HG03103 (cell line): ENCODE measurements around the gene RBP2.
"Not testable (repeated sequence)": the region's sequence is repeated elsewhere in the genome, so short reads cannot be mapped to it uniquely, and the experiment has no call there.

Experiments
- ATAC-seq: cut with Tn5 transposase; IDR thresholded peaks from one replicate; pipeline ENCODE4 v1.9.1; 2021; ENCODE audit warnings: low read depth; ENCODE audit not compliant: unreplicated experiment

The RBP2 gene

DNA sequence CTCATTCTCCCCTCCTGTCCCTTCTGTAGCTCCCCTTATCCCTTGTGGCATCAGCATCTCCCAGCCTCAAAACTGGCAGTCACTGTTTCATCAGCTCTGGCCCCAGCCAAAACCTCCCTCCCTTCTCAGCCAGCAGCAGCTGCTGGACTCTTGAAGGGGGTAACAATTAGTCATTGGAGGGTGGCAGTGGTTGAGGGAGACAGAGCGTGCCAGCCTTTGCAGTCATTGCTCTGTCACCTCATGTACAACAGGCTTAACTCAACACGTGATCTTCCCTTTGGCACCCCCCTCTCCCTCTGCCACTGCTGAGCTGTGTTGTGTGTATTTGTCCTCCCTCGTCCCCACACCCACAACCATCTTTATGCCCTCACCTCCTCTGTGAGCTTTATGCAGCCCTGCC, 28.2 kb downstream of the RBP2 start:
- no peak for ATAC-seq

DNA sequence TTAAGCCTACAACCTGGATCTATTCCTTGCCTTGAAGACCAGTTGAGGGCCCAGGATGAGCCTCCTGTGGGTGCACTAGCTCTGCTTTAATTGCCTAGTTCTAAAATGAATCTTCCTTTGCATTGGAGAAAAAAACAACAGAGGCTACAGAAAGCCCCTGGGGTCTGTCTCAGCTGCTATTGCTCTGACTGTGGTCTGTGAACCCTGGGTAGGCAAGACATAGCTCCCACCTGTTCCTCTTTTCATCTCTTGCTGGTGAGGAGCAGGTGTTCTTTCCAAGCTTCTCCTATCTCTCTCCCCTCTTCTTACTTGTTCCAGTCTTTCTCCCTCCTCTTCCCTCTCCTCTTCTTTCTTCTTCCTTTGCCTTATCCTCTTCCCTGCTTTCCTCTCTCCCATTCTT, 28.8 kb downstream of the RBP2 start:
- ATAC-seq, result no peak

- no peak for ATAC-seq
Observed at GRCh38 chr3:139444446-139444845, 31.9 kb downstream of the RBP2 start.

GRCh38 chr3:139443186-139443585, 33.1 kb downstream of the RBP2 start:
- ATAC-seq, result no peak

GRCh38 chr3:139441656-139442055, 34.7 kb downstream of the RBP2 start:
- ATAC-seq, result no peak

GRCh38 chr3:139440639-139441556, 35.4 kb downstream of the RBP2 start:
- ATAC-seq, result no peak

DNA sequence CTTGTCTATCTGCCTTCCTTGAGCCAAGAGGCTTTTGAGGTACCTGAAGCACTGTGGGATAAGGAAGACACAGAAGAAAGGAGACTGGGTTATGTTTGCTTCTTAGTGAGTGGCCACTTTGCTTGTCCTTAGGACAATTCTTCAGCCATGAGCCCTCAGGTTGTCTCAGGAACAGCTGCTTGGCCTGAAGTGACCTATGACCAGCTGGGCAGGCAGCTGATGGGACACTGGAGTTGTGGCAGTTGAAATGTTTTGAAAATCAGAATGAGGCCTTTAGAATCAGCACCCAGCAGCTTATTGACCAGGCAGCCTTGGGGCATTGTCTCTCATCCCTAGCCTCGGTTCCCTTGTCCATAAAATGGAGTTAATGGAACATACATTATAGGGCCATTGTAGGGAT, 37.0 kb downstream of the RBP2 start:
- ATAC-seq, result no peak

DNA sequence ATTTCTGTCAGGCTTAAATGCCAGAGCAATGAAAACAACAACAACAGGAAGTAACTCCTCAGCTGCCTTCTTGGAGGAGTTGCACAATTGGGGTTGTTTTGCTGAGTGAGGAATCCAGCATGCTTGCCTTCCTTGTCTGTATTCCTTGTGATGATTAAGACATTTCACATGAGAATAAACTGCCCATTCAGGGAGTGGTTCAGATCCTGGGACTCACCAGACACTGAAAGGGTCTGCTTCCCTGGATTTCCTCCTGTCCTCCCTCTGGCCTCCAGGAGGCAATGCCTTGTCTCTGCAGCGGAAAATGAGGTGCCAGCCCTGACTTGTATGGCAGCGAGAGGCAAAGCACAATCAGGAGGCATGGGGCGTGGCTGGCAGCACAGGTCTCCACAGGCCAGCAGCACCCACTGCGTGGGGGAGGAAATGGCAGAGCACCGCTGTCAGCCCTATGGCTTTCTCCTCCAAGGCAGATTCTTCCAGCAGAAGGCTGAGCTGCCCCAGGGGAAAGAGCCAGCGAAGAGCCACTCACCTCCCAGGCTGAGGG, 41.5 kb downstream of the RBP2 start:
- no peak for ATAC-seq

DNA sequence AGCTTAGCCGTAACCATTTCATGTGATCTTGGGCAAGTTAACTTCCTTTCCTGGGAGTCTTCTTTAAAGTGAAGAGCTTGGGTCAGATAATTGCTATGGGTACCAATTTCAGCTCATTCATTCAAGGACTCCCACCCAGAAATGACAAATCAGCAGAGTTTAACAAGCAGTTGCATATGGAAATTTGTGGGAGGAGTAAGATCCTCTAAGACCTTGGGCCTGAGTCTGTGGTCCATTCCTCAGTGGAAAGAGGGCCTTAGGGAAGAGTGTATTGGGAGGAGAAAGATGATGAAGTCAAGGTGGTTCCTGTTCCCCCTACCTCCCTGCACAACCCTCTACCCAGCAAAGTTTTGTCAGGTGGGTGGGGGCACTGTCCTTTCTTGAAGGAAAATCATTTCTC, 42.1 kb downstream of the RBP2 start:
- ATAC-seq, result no peak

- ATAC-seq, result no peak
Observed at GRCh38 chr3:139433089-139433488, 43.2 kb downstream of the RBP2 start.

GRCh38 chr3:139430493-139430892, 45.8 kb downstream of the RBP2 start:
- ATAC-seq, result no peak

- peak; percentile 88 for ATAC-seq
Observed at GRCh38 chr3:139427283-139428060, 48.8 kb downstream of the RBP2 start.

GRCh38 chr3:139425745-139426400, 50.4 kb downstream of the RBP2 start:
- no peak for ATAC-seq

DNA sequence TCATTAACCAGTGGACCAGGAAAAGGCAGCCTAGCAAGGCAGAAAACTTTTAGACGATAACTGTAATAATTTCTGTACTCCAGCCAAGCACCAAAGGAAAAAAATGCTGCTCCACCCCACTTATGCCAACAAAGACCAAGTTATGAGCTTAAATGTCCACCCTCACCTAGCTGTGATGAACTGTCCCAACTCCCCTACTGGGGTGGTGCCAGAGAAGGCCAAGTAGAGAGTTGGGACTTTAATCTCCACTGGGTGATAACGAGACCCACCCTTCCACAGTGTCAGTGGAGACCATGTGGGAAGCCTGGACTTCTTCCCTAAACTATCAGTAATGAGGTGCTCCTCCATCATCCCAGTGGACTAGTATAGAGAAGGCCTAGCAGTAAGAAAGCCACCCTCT, 53.1 kb downstream of the RBP2 start:
- no peak for ATAC-seq

DNA sequence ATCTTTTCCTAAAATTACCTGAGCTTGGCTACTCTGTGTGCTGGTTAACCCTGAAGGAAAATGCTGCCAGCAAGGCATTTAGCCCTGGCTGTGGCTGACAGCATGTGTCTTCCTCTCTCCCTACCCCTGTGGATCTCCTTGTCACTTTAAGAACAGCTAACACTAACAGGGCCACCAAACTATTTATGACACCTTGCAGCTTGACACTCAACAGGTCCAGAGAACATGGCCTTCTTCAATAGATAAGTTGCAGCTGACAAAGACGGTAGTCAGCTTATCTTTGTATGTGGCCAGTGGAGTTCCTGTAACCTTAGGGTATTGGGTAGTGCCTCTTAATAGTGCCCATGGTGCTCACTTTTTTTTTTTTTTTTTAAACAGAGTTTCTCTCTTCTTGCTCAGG, 54.9 kb downstream of the RBP2 start:
- no peak for ATAC-seq

- ATAC-seq, result no peak
Observed at GRCh38 chr3:139421040-139421439, 55.3 kb downstream of the RBP2 start.

GRCh38 chr3:139418144-139418543, 58.2 kb downstream of the RBP2 start:
- ATAC-seq, result no peak

- no peak for ATAC-seq
Observed at GRCh38 chr3:139416275-139416674, 60.0 kb downstream of the RBP2 start.

DNA sequence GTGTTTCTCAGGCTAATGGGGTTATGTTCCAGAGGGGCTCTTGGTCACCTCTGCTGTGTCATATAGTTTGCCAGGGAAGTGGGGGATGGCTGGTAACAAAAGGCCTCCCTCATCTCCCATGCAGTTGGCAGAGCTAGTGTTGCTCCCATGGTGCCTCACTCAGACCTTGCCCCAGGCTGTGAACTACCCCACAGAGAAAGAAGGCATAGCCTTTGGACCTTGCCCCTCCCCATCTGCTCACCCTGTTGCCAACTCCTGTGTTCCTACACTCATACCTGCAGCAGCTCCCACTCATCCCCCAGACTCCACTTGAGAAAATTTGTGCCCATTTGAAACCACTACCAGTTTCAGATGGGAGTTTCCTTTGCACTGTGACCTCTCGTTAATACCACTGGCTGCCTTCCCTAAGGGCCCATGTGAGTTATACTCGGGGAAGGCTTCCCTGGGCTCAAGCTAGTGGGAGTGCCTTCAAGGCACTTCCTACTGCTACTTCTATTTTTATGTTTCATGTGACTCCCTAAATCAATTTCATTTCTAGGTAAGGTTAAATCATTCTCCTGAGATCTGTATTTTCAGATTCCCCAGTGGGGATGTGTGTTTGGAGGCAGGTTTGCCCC, 61.6 kb downstream of the RBP2 start:
- no peak for ATAC-seq

DNA sequence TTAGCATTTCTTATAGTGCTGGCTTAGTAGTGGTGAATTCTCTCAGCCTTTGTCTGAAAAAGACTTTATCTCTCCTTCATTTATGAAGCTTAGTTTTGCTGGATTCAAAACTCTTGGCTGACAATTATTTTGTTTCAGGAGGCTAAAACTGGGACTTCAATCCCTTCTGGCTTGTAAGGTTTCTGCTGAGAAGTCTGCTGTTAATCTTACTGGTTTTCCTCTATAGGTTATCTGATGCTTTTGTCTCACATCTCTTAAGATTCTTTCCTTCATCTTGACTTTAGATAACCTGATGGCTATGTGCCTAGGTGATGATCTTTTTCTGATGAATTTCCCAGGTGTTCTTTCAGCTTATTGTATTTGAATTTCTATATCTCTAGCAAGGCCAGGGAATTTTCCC, 63.4 kb downstream of the RBP2 start:
- not testable (repeated sequence) for ATAC-seq
